CD4-positive, alpha-beta T cell treated with Interleukin-17A for 4 hours (primary cell): ENCODE data around the gene F13A1.

ENCODE experiments used
- DNase-seq: peaks from one replicate; pipeline ENCODE4 v3.0.0-alpha.2; 2020; ENCODE audit warnings: mixed read lengths

The F13A1 gene

DNA sequence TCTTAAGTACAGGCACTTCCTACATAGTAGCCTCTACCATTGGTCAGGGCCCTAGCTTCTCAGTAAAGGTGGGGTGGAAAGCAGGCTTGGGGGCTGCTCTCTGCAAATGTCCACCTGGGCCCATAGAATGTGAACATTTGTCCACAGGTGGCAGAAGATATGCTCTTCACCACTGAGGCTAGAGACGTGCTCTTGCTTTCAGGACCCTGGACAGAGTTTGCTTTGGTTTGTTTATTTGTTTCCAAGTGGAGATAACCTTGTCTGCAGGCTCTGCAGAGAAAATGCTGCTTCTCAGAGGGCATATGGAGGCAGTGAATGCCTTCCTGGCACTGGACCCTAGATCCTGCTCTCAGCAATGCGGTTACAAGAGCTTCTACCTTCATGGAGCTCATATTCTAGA, 129.0 kb downstream of the F13A1 start:
- DNase-seq = no peak

DNA sequence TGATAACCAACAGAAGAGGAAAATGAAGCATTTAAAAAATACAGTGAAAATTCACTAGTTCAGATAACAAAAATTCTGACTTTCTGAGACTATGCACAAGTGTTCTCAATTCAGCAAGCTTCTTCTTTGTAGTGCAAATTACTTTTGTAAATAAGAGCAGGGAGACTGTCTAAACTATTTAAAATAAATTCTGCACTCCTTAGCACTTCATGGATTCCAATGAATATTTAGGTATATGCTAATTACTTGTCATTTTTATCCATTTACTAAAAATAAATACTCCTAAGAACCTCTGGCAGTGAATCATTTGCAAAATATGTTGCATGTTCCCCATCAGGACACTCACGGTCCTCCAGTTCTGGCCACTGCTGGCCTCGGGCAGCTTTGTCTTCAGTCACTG, 139.8 kb downstream of the F13A1 start:
- DNase-seq = no peak

DNA sequence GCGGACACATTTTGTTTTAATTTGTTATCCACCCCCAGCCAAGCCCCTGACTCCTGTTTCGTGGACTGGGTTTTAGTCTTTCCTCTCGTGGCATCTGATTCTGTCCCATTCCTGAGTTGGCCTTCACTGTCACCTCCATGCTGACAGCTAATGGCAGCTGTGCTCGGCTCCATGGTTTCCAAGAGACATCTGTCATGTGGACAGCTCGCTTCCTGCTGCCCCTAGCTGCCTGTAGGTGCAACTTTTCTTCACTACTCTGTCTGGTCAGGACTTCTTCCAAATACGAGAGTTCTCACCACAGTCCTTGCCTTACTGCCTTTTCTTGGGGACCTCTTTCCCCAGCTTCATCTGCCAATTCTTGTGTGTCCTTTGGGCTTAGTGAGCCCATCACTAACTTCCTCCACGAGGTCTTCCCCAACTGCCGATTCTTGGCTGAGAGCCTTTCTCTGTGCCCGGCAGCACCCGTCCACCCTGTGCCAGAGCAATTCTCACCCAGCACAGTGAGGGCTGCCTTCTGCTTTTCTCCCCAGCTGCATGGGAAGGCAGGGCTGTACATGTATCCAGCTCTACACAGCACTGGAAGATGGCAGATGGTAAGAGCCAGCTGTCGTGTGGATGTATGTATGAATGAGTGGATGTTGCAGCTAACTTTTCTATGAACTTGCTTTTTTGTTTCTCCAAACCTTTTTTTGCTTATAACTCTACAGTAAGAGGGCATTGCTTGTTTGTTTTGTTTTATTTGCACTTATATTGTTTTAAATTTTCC, 140.4 kb downstream of the F13A1 start:
- no peak for DNase-seq

DNA sequence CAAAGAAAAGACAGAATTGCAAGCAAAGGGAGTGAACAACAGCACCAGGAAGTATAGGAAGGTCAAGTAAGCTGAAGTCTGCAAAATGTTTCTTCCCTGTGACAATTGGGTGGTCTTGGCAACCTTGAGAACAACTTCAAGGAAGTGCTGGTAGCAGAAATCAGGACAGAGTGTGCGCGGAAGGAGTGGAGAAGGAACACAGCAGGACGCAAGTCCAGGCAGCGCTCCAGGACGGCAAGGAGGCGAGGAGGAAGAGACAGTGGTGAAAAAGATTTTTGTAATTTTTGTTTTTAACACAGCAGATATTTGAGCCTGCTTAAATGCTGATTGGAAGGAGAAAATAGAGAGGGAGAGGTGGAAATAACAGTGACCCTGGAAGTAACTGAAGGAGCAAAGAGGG, 141.7 kb downstream of the F13A1 start:
- no peak for DNase-seq

DNA sequence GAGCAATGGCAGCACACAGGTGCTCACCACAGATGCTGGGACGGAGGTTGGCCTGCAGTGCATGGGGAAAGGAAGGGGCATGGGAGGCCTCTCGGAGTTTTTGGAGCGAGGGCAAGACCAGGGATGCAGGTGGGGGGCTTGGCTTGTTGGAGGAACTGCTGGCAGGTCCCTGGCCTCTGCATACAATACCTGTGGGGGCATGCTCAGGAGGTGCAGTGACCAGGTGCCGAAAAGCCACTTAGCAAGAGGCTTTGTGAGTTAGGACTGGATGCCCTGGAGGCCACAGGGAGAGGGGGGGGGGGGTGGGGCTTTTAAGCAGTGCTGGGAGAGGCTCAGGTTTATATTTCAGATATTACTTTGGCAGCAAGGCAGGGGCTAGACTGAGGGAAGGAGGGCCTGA, 142.7 kb downstream of the F13A1 start:
- DNase-seq = no peak

DNA sequence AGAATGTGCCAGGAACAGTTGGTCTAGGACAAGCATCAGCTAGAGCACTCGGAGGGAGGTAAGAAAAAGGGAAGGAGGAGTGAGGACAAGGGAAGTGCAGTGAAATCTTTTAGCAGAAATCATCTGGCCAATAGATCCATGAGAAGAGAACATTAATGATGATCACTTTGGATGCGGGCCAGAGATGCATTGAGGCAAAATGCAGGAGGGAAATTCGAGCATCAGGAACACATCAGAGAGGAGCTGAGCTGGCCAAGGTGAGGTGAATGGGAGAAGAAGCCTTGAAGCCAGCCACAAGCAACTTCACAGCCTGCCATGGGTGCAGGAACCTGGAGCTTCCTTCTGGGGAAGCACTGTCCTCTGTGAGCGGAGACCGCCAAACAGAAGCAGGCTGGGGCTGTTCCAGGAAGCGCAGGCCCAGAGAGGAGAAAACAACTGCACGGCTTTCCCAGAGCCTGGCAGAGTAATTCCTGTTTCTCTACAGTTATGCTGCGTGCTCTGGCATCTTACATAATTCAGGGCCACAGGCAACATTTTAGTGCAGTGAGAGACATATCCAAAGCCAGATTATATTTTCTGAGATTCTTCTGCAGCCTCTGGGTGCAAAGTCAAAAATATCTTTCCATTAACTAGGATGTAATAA, 143.8 kb downstream of the F13A1 start:
- DNase-seq = no peak

- DNase-seq = no peak
Observed at GRCh38 chr6:6176127-6176526, 144.3 kb downstream of the F13A1 start.

GRCh38 chr6:6169141-6169540, 151.3 kb downstream of the F13A1 start:
- DNase-seq = no peak

DNA sequence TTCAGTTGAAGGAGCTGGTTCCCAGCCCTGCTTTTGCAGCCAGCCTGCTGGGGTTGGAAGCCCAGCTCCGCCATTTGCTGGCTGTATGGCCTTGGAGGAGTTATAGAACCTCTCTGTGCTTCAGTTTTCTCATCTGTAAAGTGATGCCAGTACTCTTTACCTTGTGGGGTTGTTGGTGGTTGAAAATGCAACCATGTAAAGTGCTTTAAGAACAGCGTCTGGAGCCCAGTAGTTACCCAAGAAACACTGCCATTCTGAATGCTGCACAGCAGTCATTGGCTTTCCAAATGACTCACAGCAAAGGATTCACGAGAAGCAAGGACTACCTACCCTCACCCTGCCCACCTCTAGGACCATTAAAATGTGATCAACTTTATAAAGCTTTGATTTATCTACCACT, 154.4 kb downstream of the F13A1 start:
- DNase-seq = no peak

GRCh38 chr6:6164367-6164766, 156.1 kb downstream of the F13A1 start:
- no peak for DNase-seq

- no peak for DNase-seq
Observed at GRCh38 chr6:6154335-6154734, 166.1 kb downstream of the F13A1 start.

DNA sequence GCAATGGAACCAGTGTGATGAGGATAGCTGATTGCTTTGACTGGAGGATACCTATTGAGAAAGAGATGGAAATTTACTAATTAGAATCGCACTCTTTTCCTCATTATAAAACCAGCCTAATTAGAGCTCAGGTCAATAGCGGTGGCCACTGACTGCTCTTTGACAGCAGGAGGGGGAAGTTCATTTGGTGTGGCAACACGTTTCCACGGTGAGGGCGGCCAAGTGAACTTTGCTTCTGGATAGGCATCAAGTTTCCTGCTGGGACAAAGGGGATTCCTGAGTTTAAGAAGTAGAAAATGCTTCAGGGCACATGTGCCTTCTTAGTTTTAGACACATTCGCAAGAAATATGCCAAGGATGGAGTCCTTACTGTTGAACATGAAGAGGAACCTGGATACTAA, 168.4 kb downstream of the F13A1 start:
- no peak for DNase-seq

- no peak for DNase-seq
Observed at GRCh38 chr6:6148192-6148815, 172.2 kb downstream of the F13A1 start.

- DNase-seq = no peak
Observed at GRCh38 chr6:6131492-6132109, 188.9 kb downstream of the F13A1 start.

DNA sequence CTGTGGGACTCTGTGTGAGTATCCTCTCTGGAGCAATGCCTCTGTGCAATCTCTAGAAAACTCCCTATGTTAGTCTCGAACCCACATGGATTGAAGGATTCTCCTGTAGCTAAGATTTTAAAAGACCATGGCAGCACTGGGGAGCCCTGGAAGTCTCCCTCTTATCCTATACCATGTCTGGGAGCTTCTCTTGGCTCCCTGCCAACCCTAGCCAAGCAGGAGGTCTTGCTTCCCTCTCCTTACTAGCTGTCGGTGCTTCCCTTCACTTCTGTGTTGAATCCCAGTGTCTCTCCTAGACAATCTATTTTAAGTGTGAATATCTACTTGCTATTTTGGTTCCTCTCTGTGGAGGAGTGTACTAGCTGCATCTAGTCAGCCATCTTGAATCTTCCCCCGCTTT, 195.0 kb downstream of the F13A1 start:
- DNase-seq = no peak

DNA sequence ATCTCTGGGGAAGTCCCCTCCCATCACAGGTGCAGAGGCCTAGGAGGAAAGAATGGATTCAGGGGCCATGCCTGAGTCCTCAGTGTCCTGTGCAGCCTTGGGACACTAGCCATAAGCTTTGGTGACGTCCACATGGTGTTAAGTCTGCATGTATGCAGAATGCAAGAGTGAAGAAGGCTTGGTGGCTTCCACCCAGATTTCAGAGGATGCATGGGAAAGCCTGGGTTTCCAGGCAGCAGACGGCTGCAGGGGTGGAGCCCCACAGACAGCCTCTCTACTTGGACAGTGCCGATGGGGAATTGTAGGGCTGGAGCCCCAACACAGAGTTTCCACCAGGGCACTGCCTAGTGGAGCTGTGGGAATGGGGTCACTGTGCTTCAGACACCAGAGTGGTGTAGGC, 196.7 kb downstream of the F13A1 start:
- no peak for DNase-seq

GRCh38 chr6:6121943-6122342, 198.5 kb downstream of the F13A1 start:
- no peak for DNase-seq

DNA sequence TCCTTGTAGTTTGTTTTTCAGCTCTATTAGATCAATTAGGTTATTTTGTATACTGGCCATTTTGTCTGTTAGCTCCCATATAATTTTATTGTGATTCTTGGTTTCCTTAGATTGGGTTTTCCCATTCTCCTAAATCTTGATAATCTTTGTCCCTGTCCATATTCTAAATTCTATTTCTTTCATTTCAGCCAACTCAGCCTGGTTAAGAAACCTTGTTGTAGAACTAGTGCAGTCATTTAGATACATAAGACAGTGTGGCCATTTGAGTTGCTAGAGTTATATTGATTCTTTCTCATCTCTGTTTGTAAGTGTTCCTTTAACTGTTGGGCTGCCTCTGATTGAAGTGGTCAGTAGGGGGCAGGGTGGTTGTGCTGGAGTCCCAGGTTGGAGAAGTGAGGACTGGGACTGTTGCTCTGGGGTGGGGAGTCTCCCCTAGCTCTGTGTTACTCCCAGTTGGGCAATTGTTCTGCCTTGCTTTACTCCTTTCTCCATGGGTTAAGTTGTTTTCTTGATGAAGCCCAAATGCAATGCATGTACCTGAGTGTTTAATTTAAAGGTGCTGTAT, 214.9 kb downstream of the F13A1 start:
- no peak for DNase-seq
